ENCODE data around the gene FMO5. TPM values are rescaled to one million over a fixed set of nuclear protein-coding genes. Genes with fewer than 3 reads are reported as not detected.
"Not testable (repeated sequence)": the region's sequence is repeated elsewhere in the genome, so short reads cannot be mapped to it uniquely, and the experiment has no call there.

The FMO5 gene
- total RNA-seq, 4 donors from 2014 or later, result 1.7 to 9.1 (median 3.3) TPM

GRCh38 chr1:147243841-147244240 is 18.7 kb upstream of the FMO5 start:
- intact Hi-C loops (cut with DNase I), result no loop called here
- Histone ChIP-seq H3K36me3 (no peaks in the 10 kb centered on the region), H3K4me3 (replicated peaks in 1 of 3) (peak overlapping the region in 2 of 3 donors; percentile 47 to 85), H3K27ac (peak overlapping the region in 1 of 3 donors; percentile 89), H3K27me3 (no peaks in the 10 kb centered on the region), H3K9me3 (no peaks in the 10 kb centered on the region), H3K4me1 (peaks cover 15 to 21% of the 10 kb centered on the region in 2 donors)
- 13 to 20% methylated on average over 4 of the region's 4 CpGs for WGBS, 2 donors
- TF ChIP-seq CTCF (IDR thresholded peaks at IDR 0.05), result no peak
- TF ChIP-seq POLR2A (IDR thresholded peaks at IDR 0.05), result no peak
- no peak for DNase-seq

GRCh38 chr1:147243228-147243685 is 18.1 kb upstream of the FMO5 start:
- peak overlapping the region; percentile 47 to 85 (median 66) for H3K4me3 ChIP-seq (replicated peaks in 1 of 3)
- 1% methylated on average over 26 to 30 of the region's 30 CpGs for WGBS, 2 donors
- intact Hi-C loops (cut with DNase I), result no loop called here
- no peak for TF ChIP-seq CTCF (IDR thresholded peaks at IDR 0.05)
- no peaks in the 10 kb centered on the region for H3K36me3 ChIP-seq
- H3K4me1 ChIP-seq, result peaks cover 15 to 24% of the 10 kb centered on the region in 2 donors
- no peaks in the 10 kb centered on the region for H3K27me3 ChIP-seq
- no peaks in the 10 kb centered on the region for H3K9me3 ChIP-seq
- peak; percentile 18 to 21 for DNase-seq
- peak overlapping the region in 2 of 3 donors; percentile 79 to 89 for H3K27ac ChIP-seq

- Histone ChIP-seq H3K36me3 (no peaks in the 10 kb centered on the region), H3K27me3 (no peaks in the 10 kb centered on the region), H3K4me1 (peaks cover 15 to 24% of the 10 kb centered on the region in 2 donors), H3K4me3 (replicated peaks in 1 of 3) (peak within 1 kb of the TSS; percentile 47 to 85 (median 66)), H3K27ac (peak within 1 kb of the TSS; percentile 53 to 89 (median 79)), H3K9me3 (no peaks in the 10 kb centered on the region)
- WGBS, 2 donors, result 0 to 2% methylated on average over 9 to 39 of the region's 82 CpGs
- DNase-seq, result peak; percentile 95 to 97
- TF ChIP-seq POLR2A (IDR thresholded peaks at IDR 0.05) (peak in 1 of 2 donors; percentile 70), CTCF (IDR thresholded peaks at IDR 0.05) (peak; percentile 54 to 98 (median 76))
- intact Hi-C loops (cut with DNase I), result no loop called here
These were observed 17.5 kb upstream of the FMO5 start, which contains the start of gene CHD1L for GRCh38 chr1:147242449-147243227. Gene CHD1L (plus strand): TSS chr1:147242684. CDS start chr1:147242704, 20 bp downstream.

DNA sequence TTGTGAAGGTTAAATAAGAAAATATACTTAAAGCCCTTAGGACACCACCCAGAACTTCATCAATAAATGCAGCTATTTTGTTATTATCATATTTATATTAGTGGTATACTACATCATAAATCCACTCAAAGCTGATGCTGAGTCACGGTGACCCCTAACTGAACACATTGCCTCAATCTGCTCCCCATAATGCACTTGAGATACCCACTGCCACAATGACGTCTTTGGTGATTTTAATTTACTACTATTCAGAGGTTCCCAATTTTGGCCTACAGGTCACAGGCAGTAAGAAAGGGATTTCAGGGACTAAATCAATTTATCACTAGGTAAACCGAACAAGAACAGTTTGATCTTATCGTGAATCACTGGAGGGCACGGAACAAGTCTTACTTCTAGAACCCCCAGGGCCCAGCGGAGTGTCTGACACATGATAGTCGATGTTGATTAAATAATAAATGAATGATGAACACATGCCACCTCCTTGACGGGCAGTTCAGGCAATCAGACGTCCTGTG is 16.9 kb upstream of the FMO5 start:
- Histone ChIP-seq H3K27ac (peak overlapping the region in 2 of 3 donors; percentile 79 to 89), H3K4me3 (replicated peaks in 1 of 3) (peak overlapping the region in 1 of 3 donors; percentile 85), H3K27me3 (no peaks in the 10 kb centered on the region), H3K9me3 (no peaks in the 10 kb centered on the region), H3K36me3 (no peaks in the 10 kb centered on the region), H3K4me1 (peaks cover 15 to 24% of the 10 kb centered on the region in 2 donors)
- no peak for TF ChIP-seq CTCF (IDR thresholded peaks at IDR 0.05)
- TF ChIP-seq POLR2A (IDR thresholded peaks at IDR 0.05), result no peak
- WGBS, 2 donors, result 44 to 47% methylated on average over 9 of the region's 9 CpGs
- intact Hi-C loops (cut with DNase I), result no loop called here
- no peak for DNase-seq

DNA sequence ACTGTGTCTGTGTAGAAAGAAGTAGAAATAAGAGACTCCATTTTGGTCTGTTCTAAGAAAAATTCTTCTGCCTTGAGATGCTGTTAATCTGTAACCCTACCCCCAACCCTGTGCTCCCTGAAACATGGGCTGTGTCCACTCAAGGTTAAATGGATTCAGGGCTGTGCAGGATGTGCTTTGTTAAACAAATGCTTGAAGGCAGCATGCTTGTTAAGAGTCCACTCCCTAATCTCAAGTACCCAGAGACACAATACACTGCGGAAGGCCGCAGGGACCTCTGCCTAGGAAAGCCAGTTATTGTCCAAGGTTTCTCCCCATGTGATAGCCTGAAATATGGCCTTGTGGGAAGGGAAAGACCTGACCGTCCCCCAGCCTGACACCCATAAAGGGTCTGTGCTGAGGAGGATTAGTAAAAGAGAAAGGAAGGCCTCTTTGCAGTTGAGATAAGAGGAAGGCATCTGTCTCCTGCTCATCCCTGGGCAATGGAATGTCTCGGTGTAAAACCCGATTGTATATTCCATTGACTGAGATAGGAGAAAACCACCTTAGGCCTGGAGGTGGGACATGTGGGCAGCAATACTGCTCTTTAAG is 15.1 kb upstream of the FMO5 start:
- H3K27me3 ChIP-seq; H3K4me3 ChIP-seq (replicated peaks in 1 of 3); H3K9me3 ChIP-seq; H3K36me3 ChIP-seq; intact Hi-C loops (cut with DNase I): not testable (repeated sequence)
- peak; percentile 11 to 41 for DNase-seq
- WGBS, 2 donors, result 52 to 56% methylated on average over 5 of the region's 5 CpGs
- Histone ChIP-seq H3K4me1 (peaks cover 15 to 24% of the 10 kb centered on the region in 2 donors), H3K27ac (peak overlapping the region in 1 of 3 donors; percentile 43)
